Measurements from ENCODE around the gene WFDC1. TPM values are rescaled to one million over a fixed set of nuclear protein-coding genes. Genes with fewer than 3 reads are reported as not detected.

The WFDC1 gene, protein sequence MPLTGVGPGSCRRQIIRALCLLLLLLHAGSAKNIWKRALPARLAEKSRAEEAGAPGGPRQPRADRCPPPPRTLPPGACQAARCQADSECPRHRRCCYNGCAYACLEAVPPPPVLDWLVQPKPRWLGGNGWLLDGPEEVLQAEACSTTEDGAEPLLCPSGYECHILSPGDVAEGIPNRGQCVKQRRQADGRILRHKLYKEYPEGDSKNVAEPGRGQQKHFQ
- 1.1 TPM for polyA plus RNA-seq (ENCODE audit: insufficient read length)

DNA sequence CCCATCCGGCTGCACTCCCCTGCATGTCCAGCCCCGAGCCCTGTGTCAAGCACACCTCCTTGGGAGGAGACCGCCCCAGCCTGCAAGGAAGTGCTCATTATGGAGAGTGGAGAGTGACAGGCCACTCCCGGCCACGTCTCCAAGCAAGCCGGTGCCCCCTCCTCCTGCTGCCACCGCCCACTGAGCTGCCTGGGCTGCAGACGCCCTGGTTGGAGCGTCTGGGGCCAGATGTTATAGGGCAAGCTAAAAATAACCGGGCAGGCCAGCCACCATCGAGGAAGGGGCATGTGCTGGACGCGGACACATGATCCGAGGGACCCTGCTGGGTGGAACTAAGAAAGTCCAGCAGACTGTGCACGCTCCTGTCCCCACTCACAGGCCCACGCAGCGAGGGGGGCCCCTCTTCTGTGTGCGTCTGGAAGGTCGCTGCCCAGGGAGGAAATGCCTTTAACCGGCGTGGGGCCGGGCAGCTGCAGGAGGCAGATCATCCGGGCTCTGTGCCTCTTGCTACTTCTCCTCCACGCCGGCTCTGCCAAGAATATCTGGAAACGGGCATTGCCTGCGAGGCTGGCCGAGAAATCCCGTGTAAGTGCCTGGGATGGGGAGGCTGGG is at the start of gene WFDC1:
WFDC1 (plus strand) TSS at position 348 of the 612 bp plus-strand sequence; CDS start at position 442, 94 bp downstream.
- DNase-seq: peak; percentile 26

DNA sequence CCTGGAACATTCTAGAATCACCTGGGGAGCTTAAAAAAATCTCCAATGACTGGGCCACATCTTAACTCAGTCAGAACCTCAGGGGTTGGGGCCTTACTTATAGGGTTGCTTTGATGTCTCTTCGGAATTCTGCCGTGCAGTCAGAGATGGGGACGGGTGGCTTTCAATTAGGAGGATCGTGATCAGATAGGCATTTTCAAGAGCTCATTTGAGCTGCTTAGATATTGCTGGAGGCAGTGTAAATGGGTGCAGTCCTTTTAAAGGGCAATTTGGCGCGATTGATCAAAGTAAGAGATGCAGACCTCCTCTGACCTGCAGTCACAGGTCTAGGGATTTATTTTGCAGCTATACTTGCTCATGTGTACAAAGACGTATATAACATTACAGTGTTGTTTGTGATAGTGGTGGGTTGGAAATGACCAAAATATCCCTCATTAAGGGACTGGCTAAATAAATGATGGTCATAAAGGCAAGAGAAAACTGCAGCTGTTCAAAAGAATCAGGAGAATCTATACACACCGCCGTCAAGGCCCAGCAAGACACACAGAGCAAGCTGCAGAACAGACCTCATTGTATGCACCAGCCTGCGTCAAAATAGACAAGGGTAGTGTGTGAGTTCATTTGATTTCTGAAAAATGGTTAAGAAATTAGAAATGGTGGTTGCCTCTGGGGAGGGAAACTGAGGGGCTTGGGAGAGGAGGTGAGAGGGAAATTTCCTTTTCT is 48.6 kb upstream of the WFDC1 start:
- DNase-seq: no peak

DNA sequence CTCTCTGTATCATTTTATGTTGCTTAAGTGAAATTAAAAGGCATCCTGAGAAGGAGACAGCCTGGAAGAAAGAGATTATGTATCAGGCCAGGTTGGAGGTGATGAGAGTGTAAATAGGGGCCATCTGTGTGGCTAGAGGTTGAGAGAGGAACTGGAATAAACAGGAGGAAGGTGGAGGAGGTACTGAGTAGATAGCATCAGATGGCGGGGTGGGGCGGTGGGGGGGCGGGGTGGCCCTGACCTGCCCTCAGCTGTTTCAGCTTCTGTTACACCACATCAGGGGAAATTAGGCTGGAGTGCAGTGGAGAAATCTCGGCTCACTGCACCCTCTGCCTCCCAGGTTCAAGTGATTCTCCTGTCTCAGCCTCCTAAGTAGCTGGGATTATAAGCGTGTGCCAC is 48.0 kb upstream of the WFDC1 start:
- DNase-seq: no peak

GRCh38 chr16:84247331-84247730 is 47.3 kb upstream of the WFDC1 start:
- no peak for DNase-seq

- no peak for DNase-seq
These were observed 46.8 kb upstream of the WFDC1 start for GRCh38 chr16:84247844-84248243.

- DNase-seq: no peak
These were observed 42.5 kb upstream of the WFDC1 start for GRCh38 chr16:84252184-84252583.

- no peak for DNase-seq
These were observed 41.5 kb upstream of the WFDC1 start for GRCh38 chr16:84253173-84253572.

DNA sequence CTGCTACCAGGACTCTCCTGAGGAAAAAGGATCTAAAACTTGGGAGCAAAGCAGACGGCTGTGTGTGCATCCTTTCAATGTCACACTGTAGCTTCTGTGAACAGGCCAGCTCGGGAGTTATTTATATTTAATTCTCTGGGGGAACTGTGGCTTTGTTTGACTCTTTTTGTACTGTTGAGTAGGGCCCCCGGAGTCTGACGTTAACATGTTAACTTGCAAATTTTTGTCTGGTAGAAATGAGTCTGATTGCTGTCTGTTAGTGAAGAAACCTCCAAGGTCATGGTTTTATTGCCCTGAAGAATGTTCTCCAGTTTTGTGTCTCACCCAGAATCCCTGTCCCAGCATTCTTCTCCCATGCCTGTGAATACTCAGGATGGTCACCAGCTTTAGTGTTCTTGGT is 40.6 kb upstream of the WFDC1 start:
- DNase-seq: no peak

- DNase-seq: no peak
These were observed 39.4 kb upstream of the WFDC1 start for GRCh38 chr16:84255050-84255810.

- DNase-seq: no peak
These were observed 36.4 kb upstream of the WFDC1 start for GRCh38 chr16:84258266-84258665.

- DNase-seq: no peak
These were observed 35.0 kb upstream of the WFDC1 start for GRCh38 chr16:84259691-84260090.

GRCh38 chr16:84260766-84261554 is 33.7 kb upstream of the WFDC1 start:
- DNase-seq: no peak

DNA sequence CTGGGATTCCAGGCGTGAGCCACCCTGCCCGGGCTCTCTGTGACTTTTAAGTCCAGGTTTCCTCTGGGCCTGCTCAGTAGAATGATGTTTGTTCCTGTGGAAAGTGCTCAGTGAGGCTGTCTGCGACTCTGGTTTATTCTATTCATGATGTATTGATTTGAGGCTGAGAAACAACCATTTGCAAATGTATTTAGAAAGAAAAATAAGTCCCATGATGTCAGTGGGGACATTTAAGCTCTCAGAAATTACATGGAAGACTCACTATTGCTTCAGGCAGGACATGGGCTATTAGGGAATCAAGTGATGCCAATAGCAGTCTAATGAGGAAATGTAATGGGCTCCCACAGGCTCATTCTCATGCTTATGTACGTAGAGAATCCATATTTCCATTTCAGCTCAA is 32.6 kb upstream of the WFDC1 start:
- no peak for DNase-seq

GRCh38 chr16:84262939-84263338 is 31.7 kb upstream of the WFDC1 start:
- no peak for DNase-seq

DNA sequence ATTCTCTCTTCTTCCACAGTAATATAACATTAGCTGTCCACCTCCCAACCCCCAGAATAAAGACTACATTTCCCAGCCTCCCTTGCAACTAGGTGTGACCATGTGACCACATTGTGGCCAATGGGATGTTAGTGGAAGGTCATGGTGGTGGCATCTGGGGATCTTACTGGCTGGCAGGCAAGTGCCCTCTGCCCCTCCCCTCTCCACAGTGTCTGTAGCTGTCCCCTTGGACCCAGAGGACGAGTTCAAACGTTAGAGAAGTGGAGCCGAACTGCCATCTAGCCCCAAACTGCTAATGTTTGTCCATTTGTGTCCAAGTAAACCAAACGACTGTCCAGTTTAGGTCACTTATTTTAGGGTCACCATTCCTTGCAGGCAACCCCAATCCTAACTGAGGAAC is 28.2 kb upstream of the WFDC1 start:
- DNase-seq: no peak

DNA sequence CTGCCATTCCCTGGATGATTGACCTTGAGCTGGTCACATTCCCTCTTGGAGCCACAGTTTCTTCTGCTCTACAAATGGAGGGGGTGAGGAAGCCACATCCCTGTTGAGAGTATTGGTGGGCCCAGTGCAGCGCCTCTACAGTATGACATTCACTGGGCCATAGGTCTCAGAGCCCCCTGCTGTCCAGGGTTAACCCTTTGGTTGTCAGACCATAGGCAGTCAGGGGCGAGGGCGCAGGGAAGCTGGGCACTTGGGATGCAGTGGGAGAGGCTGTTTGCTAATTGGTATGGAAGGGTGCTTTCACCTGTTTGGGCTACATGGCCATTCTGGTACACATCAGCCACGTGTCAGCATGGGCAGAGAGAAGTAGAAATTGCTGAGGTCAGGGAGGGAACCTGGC is 27.3 kb upstream of the WFDC1 start:
- no peak for DNase-seq

GRCh38 chr16:84268291-84269040 is 26.2 kb upstream of the WFDC1 start:
- no peak for DNase-seq

DNA sequence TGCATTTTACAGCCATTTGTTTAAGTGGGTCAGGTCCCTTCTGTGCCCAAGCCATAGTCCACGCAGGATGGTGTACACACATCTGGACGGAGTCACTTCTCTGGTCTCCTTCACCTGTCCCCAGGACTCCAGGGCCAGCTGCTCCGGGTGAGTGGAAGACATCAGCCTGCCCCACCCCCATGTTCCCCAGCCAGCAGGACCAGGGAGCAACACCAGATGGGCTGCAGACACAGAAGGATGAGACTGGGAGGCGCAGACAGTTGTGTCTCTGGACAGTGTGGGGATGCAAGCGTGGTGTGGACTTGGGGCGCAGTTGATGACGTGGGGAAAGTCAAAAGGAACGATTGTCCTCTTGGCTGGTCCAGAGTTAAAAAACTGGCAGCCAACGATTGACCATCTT is 24.6 kb upstream of the WFDC1 start:
- no peak for DNase-seq

GRCh38 chr16:84270531-84270930 is 24.1 kb upstream of the WFDC1 start:
- DNase-seq: no peak

DNA sequence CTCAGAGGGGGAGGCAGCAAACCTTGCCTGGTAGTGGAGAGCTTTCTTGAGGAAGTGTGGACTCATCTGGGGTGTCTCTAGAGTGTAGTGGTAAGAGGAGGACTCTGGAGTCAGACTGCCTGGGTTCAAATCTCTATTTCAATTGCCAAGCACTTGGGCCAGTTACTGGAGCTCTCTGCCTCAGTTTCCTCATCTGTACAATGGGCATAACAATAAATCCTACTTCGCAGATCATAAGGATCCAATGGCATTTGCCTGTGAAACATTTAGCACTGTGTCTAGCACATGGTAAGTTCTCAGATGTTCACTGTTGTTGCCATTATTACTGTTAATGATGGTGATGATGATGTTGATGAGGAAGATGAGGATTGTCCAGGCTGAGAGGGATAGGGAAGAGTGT is 23.6 kb upstream of the WFDC1 start:
- DNase-seq: no peak

GRCh38 chr16:84271866-84272265 is 22.8 kb upstream of the WFDC1 start:
- DNase-seq: no peak

Measured in hindlimb muscle (tissue), 1 donor.